HEK293 (cell line): ENCODE results near the gene EPB41L2.

Experiments
- EGR2 ChIP-seq: fragments of 450-650 bp; formaldehyde crosslinking; IDR thresholded peaks from 2 replicates; pipeline ENCODE4 v1.5.1; 2016; ENCODE audit warnings: low read depth, missing biosample characterization, missing genetic modification characterization
- PRDM2 ChIP-seq: fragments of 450-650 bp; formaldehyde crosslinking; IDR thresholded peaks from 2 replicates; pipeline ENCODE4 v1.5.1; 2016; ENCODE audit warnings: missing biosample characterization, missing genetic modification characterization, borderline replicate concordance
- RBAK ChIP-seq: fragments of 450-650 bp; formaldehyde crosslinking; IDR thresholded peaks from 2 replicates; pipeline ENCODE4 v1.5.1; 2016; ENCODE audit warnings: missing biosample characterization, missing genetic modification characterization
- ZBTB11 ChIP-seq: fragments of 450-650 bp; formaldehyde crosslinking; conservative IDR thresholded peaks from 2 replicates; pipeline ENCODE4 v1.5.1; 2016; ENCODE audit warnings: low read depth, missing biosample characterization, missing genetic modification characterization
- ZBTB20 ChIP-seq: fragments of 450-650 bp; formaldehyde crosslinking; IDR thresholded peaks from 2 replicates; pipeline ENCODE4 v1.5.1; 2016; ENCODE audit warnings: missing biosample characterization, missing genetic modification characterization
- ZFHX2 ChIP-seq: fragments of 450-650 bp; formaldehyde crosslinking; conservative IDR thresholded peaks from 2 replicates; pipeline ENCODE4 v1.5.1; 2016; ENCODE audit warnings: missing biosample characterization, missing genetic modification characterization
- ZFP69B ChIP-seq: fragments of 450-650 bp; formaldehyde crosslinking; IDR thresholded peaks from 2 replicates; pipeline ENCODE4 v1.5.1; 2016; ENCODE audit warnings: missing biosample characterization, missing genetic modification characterization
- ZNF26 ChIP-seq: fragments of 450-650 bp; formaldehyde crosslinking; IDR thresholded peaks from 2 replicates; pipeline ENCODE4 v1.5.1; 2016; ENCODE audit warnings: missing biosample characterization, missing genetic modification characterization
- ZNF335 ChIP-seq: fragments of 450-650 bp; formaldehyde crosslinking; conservative IDR thresholded peaks from 2 replicates; pipeline ENCODE4 v1.5.1; 2016; ENCODE audit warnings: missing biosample characterization, missing genetic modification characterization
- ZNF341 ChIP-seq: fragments of 450-650 bp; formaldehyde crosslinking; IDR thresholded peaks from 2 replicates; pipeline ENCODE4; 2016; ENCODE audit warnings: low read depth, missing biosample characterization, missing genetic modification characterization
- ZNF473 ChIP-seq: fragments of 450-650 bp; formaldehyde crosslinking; IDR thresholded peaks from 2 replicates; pipeline ENCODE4 v1.5.1; 2017; ENCODE audit warnings: missing biosample characterization, missing genetic modification characterization
- ZNF704 ChIP-seq: fragments of 450-650 bp; formaldehyde crosslinking; IDR thresholded peaks from 2 replicates; pipeline ENCODE4 v1.5.1; 2016; ENCODE audit warnings: missing biosample characterization, missing genetic modification characterization
- ZNF707 ChIP-seq: fragments of 450-650 bp; formaldehyde crosslinking; IDR thresholded peaks from 2 replicates; pipeline ENCODE4 v1.5.1; 2016; ENCODE audit warnings: missing biosample characterization, missing genetic modification characterization

Gene EPB41L2

GRCh38 chr6:130859161-130859867 lies 203.7 kb downstream of the EPB41L2 start (continued):
- TF ChIP-seq PRDM2 (tag by site-specific recombination) (no peak), ZBTB11 (tag by site-specific recombination) (no peak), EGR2 (tag by site-specific recombination) (no peak), ZNF26 (tag by site-specific recombination) (no peak), RBAK (tag by site-specific recombination) (no peak), ZFP69B (tag by site-specific recombination) (no peak), ZBTB20 (tag by site-specific recombination) (no peak), ZNF335 (tag by site-specific recombination) (no peak), ZNF473 (no peak), ZNF707 (tag by site-specific recombination) (no peak), ZNF704 (no peak), ZNF341 (tag by site-specific recombination) (no peak), ZFHX2 (tag by site-specific recombination) (no peak)
